ENCODE measurements around the gene COX19. TPM values are rescaled to one million over a fixed set of nuclear protein-coding genes. Genes with fewer than 3 reads are reported as not detected.

COX19 gene
- total and polyA plus RNA-seq, 2 of the 13 experiments (the other 11 are each of a cell fraction or from before 2014, with no cell fraction given), result 11.5 to 21.7 TPM

DNA sequence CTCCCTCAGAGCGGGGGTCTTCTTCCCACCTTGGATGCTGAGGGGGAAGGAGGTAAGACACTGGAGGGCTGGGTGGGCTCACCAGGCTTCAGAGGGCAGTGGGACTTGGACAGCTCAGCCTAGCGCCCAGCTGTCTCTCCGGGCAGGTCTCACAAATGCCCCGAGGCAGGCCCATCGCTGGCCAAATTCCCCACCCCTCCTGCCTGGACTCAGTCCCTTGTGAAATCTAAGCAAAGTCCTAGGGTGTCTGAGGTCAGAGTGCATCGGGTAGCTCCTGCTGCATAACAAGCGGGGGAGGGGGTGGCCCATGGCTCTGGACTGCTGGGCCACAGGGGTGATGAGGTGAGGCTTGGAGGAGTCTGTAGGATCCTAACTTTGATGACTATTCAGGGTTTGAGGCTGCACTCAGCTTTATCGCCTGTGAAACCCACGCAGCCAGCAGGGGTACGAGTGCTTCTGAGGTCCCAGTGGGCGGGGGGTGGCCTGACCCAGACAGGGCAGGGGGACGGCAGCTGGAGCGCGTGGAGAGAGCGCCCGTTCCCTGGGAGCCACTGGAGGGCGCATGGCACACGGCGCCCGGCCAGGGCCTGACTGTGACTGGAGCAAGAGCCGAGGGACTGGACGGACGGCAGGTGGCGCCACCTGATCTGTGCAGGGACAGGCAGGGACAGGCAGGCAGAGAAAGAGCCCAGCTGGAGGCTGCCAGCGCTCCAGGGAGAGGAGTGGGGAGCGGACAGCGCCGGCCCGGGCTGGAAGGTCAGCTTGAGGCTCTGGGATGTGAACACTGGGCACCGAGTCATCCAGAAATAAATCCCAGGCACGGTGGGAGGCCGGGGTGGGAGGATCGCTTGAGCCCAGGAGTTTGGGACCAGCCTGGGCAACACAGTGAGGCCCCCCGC is 17.6 kb upstream of the COX19 start (continued):
- TF ChIP-seq, protein P1, sequence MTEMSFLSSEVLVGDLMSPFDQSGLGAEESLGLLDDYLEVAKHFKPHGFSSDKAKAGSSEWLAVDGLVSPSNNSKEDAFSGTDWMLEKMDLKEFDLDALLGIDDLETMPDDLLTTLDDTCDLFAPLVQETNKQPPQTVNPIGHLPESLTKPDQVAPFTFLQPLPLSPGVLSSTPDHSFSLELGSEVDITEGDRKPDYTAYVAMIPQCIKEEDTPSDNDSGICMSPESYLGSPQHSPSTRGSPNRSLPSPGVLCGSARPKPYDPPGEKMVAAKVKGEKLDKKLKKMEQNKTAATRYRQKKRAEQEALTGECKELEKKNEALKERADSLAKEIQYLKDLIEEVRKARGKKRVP (CRISPR knock-in tag; IDR thresholded peaks at IDR 0.05), result peak in 1 of 2 experiments; percentile 48; a peak in 1 of 4 replicates
- TF ChIP-seq ZNF432 (CRISPR knock-in tag; IDR thresholded peaks at IDR 0.05; ENCODE audit: borderline replicate concordance), result no peak
- TF ChIP-seq, protein P2, sequence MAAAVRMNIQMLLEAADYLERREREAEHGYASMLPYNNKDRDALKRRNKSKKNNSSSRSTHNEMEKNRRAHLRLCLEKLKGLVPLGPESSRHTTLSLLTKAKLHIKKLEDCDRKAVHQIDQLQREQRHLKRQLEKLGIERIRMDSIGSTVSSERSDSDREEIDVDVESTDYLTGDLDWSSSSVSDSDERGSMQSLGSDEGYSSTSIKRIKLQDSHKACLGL (CRISPR knock-in tag; IDR thresholded peaks at IDR 0.05), result peak; percentile 63; the same call in 1 of the 2 replicates
- peak; percentile 82; the same call in 1 of the 2 replicates for TF ChIP-seq ZNF138 (CRISPR knock-in tag; IDR thresholded peaks at IDR 0.05; ENCODE audit: low read depth)
- TF ChIP-seq, protein P3, sequence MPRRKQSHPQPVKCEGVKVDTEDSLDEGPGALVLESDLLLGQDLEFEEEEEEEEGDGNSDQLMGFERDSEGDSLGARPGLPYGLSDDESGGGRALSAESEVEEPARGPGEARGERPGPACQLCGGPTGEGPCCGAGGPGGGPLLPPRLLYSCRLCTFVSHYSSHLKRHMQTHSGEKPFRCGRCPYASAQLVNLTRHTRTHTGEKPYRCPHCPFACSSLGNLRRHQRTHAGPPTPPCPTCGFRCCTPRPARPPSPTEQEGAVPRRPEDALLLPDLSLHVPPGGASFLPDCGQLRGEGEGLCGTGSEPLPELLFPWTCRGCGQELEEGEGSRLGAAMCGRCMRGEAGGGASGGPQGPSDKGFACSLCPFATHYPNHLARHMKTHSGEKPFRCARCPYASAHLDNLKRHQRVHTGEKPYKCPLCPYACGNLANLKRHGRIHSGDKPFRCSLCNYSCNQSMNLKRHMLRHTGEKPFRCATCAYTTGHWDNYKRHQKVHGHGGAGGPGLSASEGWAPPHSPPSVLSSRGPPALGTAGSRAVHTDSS (CRISPR knock-in tag; conservative IDR thresholded peaks at IDR 0.05), result no peak
- TF ChIP-seq, protein P4, sequence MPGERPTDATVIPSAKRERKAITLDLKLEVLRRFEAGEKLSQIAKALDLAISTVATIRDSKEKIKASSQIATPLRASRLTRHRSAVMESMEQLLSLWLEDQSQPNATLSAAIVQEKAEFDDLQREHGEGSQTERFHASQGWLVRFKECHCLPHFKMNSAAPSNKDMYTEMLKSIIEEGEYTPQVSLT (CRISPR knock-in tag; IDR thresholded peaks at IDR 0.05; ENCODE audit: borderline replicate concordance, low read depth), result no peak
- TF ChIP-seq, protein P5, sequence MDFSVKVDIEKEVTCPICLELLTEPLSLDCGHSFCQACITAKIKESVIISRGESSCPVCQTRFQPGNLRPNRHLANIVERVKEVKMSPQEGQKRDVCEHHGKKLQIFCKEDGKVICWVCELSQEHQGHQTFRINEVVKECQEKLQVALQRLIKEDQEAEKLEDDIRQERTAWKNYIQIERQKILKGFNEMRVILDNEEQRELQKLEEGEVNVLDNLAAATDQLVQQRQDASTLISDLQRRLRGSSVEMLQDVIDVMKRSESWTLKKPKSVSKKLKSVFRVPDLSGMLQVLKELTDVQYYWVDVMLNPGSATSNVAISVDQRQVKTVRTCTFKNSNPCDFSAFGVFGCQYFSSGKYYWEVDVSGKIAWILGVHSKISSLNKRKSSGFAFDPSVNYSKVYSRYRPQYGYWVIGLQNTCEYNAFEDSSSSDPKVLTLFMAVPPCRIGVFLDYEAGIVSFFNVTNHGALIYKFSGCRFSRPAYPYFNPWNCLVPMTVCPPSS (IDR thresholded peaks at IDR 0.05), result no peak
- TF ChIP-seq, protein P6, sequence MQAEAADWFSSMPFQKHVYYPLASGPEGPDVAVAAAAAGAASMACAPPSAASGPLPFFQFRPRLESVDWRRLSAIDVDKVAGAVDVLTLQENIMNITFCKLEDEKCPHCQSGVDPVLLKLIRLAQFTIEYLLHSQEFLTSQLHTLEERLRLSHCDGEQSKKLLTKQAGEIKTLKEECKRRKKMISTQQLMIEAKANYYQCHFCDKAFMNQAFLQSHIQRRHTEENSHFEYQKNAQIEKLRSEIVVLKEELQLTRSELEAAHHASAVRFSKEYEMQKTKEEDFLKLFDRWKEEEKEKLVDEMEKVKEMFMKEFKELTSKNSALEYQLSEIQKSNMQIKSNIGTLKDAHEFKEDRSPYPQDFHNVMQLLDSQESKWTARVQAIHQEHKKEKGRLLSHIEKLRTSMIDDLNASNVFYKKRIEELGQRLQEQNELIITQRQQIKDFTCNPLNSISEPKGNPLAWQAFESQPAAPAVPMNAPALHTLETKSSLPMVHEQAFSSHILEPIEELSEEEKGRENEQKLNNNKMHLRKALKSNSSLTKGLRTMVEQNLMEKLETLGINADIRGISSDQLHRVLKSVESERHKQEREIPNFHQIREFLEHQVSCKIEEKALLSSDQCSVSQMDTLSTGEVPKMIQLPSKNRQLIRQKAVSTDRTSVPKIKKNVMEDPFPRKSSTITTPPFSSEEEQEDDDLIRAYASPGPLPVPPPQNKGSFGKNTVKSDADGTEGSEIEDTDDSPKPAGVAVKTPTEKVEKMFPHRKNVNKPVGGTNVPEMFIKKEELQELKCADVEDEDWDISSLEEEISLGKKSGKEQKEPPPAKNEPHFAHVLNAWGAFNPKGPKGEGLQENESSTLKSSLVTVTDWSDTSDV (CRISPR knock-in tag; IDR thresholded peaks at IDR 0.05), result no peak
- no peak for TF ChIP-seq ZNF354B (CRISPR knock-in tag; IDR thresholded peaks at IDR 0.05)
- TF ChIP-seq, protein P7, sequence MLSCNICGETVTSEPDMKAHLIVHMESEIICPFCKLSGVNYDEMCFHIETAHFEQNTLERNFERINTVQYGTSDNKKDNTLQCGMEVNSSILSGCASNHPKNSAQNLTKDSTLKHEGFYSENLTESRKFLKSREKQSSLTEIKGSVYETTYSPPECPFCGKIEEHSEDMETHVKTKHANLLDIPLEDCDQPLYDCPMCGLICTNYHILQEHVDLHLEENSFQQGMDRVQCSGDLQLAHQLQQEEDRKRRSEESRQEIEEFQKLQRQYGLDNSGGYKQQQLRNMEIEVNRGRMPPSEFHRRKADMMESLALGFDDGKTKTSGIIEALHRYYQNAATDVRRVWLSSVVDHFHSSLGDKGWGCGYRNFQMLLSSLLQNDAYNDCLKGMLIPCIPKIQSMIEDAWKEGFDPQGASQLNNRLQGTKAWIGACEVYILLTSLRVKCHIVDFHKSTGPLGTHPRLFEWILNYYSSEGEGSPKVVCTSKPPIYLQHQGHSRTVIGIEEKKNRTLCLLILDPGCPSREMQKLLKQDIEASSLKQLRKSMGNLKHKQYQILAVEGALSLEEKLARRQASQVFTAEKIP (CRISPR knock-in tag; IDR thresholded peaks at IDR 0.05; ENCODE audit: borderline replicate concordance), result no peak
- no peak for TF ChIP-seq ARID2 (CRISPR knock-in tag; IDR thresholded peaks at IDR 0.05; ENCODE audit: borderline replicate concordance)
- 0 out of 2 replicates have a peak, but pooled peaks have one; percentile 40 for TF ChIP-seq PITX1 (CRISPR knock-in tag; IDR thresholded peaks at IDR 0.05)
